OCI-LY1 (cell line): ENCODE measurements around the gene BIK.

Source experiments
- H2AFZ ChIP-seq: fragments of 200-600 bp; sonication (generic), shearing (Covaris generic); 2 replicates; pipeline ENCODE4 v1.6.0; 2014; ENCODE audit warnings: antibody characterized with exemption, mild to moderate bottlenecking, low read length
- H3F3A ChIP-seq: fragments of 200-600 bp; sonication (generic), shearing (Covaris generic); 2 replicates; pipeline ENCODE4 v1.6.0; 2014; ENCODE audit warnings: mild to moderate bottlenecking, antibody characterized with exemption, low read length, moderate library complexity; ENCODE audit not compliant: insufficient read depth
- H3K27ac ChIP-seq: fragments of 200-600 bp; sonication (generic); 2 replicates; pipeline ENCODE4 v1.5.1; 2014; ENCODE audit warnings: low read length, mixed run types, mild to moderate bottlenecking, low read depth; ENCODE audit not compliant: poor library complexity, severe bottlenecking
- H3K27me3 ChIP-seq: fragments of 200-600 bp; sonication (generic); 2 replicates; pipeline ENCODE4 v1.6.0; 2014; ENCODE audit warnings: antibody characterized with exemption, mild to moderate bottlenecking, low read length, moderate library complexity; ENCODE audit not compliant: insufficient read depth
- H3K36me3 ChIP-seq: fragments of 200-600 bp; sonication (generic); 2 replicates; pipeline ENCODE4 v1.6.1; 2014; ENCODE audit warnings: mild to moderate bottlenecking, antibody characterized with exemption, low read length, moderate library complexity, mixed read lengths; ENCODE audit not compliant: insufficient read depth
- H3K4me1 ChIP-seq: fragments of 200-600 bp; sonication (generic); 2 replicates; pipeline ENCODE4 v1.5.1; 2014; ENCODE audit warnings: mild to moderate bottlenecking, low read length, moderate library complexity; ENCODE audit not compliant: insufficient read depth, severe bottlenecking
- H3K4me2 ChIP-seq: fragments of 200-600 bp; sonication (generic), shearing (Covaris generic); 2 replicates; pipeline ENCODE4 v1.6.1; 2014; ENCODE audit warnings: low read length
- H3K4me3 ChIP-seq: fragments of 200-600 bp; sonication (generic); 2 replicates; pipeline ENCODE4 v1.5.1; 2014; ENCODE audit warnings: low read length, low read depth, mild to moderate bottlenecking, mixed read lengths; ENCODE audit not compliant: poor library complexity, severe bottlenecking
- H3K79me2 ChIP-seq: fragments of 200-600 bp; shearing (Covaris generic); 2 replicates; pipeline ENCODE4 v1.6.1; 2016; ENCODE audit warnings: mixed run types, low read length, mixed read lengths; ENCODE audit not compliant: insufficient read depth
- H3K9ac ChIP-seq: fragments of 200-600 bp; sonication (generic), shearing (Covaris generic); 2 replicates; pipeline ENCODE4 v1.6.1; 2014; ENCODE audit warnings: mild to moderate bottlenecking, low read length, mixed read lengths
- H3K9me2 ChIP-seq: fragments of 200-600 bp; sonication (generic), shearing (Covaris generic); 2 replicates; pipeline ENCODE4 v1.6.1; 2014; ENCODE audit warnings: low read depth, mild to moderate bottlenecking, low read length, mixed read lengths
- H3K9me3 ChIP-seq: fragments of 200-600 bp; shearing (Covaris generic); 2 replicates; pipeline ENCODE4 v1.6.1; 2014; ENCODE audit warnings: low read length, mixed read lengths
- H4K20me1 ChIP-seq: fragments of 200-600 bp; sonication (generic), shearing (Covaris generic); 2 replicates; pipeline ENCODE4 v1.6.0; 2016; ENCODE audit warnings: mild to moderate bottlenecking, low read length; ENCODE audit not compliant: insufficient read depth
- EZH2 ChIP-seq: fragments of 200-600 bp; sonication (generic), shearing (Covaris generic); IDR thresholded peaks from 2 replicates; pipeline ENCODE4 v1.8.0; 2017; ENCODE audit warnings: borderline replicate concordance, mixed run types, mild to moderate bottlenecking, antibody characterized with exemption, low read length, moderate library complexity, mixed read lengths
- TF ChIP-seq, protein P1 (sequence below): fragments of 200-600 bp; sonication (generic), shearing (Covaris generic); IDR thresholded peaks from 2 replicates; pipeline ENCODE4 v1.5.1; 2017; ENCODE audit warnings: mild to moderate bottlenecking, antibody characterized with exemption, low read length, moderate library complexity, mixed read lengths

Gene BIK

GRCh38 chr22:43167001-43167589 lies 56.5 kb downstream of the BIK start:
- Histone ChIP-seq H3K4me1 (peaks cover 25% of the 10 kb centered on the region), H3K36me3 (peaks cover 53% of the 10 kb centered on the region), H3K9me3 (no peaks in the 10 kb centered on the region), H3K4me2 (no peak overlapping the region), H3K9ac (no peak overlapping the region), H3K27ac (no peak overlapping the region), H4K20me1 (no peaks in the 10 kb centered on the region), H3F3A (no peaks in the 10 kb centered on the region), H3K27me3 (0 out of 2 replicates have a peak, but pooled peaks cover 3% of the 10 kb centered on the region), H3K9me2 (no peaks in the 10 kb centered on the region), H3K4me3 (no peak overlapping the region), H2AFZ (no peak overlapping the region), H3K79me2 (no peaks in the 10 kb centered on the region)
- no peak for TF ChIP-seq EZH2
- TF ChIP-seq, protein P1, sequence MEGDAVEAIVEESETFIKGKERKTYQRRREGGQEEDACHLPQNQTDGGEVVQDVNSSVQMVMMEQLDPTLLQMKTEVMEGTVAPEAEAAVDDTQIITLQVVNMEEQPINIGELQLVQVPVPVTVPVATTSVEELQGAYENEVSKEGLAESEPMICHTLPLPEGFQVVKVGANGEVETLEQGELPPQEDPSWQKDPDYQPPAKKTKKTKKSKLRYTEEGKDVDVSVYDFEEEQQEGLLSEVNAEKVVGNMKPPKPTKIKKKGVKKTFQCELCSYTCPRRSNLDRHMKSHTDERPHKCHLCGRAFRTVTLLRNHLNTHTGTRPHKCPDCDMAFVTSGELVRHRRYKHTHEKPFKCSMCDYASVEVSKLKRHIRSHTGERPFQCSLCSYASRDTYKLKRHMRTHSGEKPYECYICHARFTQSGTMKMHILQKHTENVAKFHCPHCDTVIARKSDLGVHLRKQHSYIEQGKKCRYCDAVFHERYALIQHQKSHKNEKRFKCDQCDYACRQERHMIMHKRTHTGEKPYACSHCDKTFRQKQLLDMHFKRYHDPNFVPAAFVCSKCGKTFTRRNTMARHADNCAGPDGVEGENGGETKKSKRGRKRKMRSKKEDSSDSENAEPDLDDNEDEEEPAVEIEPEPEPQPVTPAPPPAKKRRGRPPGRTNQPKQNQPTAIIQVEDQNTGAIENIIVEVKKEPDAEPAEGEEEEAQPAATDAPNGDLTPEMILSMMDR: no peak

GRCh38 chr22:43168471-43169309 lies 58.1 kb downstream of the BIK start:
- no peaks in the 10 kb centered on the region for H4K20me1 ChIP-seq
- H3K4me1 ChIP-seq: peaks cover 13% of the 10 kb centered on the region
- peaks cover 66% of the 10 kb centered on the region for H3K36me3 ChIP-seq
- no peak overlapping the region for H3K4me2 ChIP-seq
- H3K9me2 ChIP-seq: no peaks in the 10 kb centered on the region
- no peaks in the 10 kb centered on the region for H3F3A ChIP-seq
- H3K4me3 ChIP-seq: no peak overlapping the region
- H3K9me3 ChIP-seq: no peaks in the 10 kb centered on the region
- H3K27me3 ChIP-seq: 0 out of 2 replicates have a peak, but pooled peaks cover 3% of the 10 kb centered on the region
- no peaks in the 10 kb centered on the region for H3K79me2 ChIP-seq
- no peak overlapping the region for H3K9ac ChIP-seq
- no peak for TF ChIP-seq EZH2
- TF ChIP-seq, protein P1: no peak
- no peak overlapping the region for H3K27ac ChIP-seq
- H2AFZ ChIP-seq: no peak overlapping the region

DNA sequence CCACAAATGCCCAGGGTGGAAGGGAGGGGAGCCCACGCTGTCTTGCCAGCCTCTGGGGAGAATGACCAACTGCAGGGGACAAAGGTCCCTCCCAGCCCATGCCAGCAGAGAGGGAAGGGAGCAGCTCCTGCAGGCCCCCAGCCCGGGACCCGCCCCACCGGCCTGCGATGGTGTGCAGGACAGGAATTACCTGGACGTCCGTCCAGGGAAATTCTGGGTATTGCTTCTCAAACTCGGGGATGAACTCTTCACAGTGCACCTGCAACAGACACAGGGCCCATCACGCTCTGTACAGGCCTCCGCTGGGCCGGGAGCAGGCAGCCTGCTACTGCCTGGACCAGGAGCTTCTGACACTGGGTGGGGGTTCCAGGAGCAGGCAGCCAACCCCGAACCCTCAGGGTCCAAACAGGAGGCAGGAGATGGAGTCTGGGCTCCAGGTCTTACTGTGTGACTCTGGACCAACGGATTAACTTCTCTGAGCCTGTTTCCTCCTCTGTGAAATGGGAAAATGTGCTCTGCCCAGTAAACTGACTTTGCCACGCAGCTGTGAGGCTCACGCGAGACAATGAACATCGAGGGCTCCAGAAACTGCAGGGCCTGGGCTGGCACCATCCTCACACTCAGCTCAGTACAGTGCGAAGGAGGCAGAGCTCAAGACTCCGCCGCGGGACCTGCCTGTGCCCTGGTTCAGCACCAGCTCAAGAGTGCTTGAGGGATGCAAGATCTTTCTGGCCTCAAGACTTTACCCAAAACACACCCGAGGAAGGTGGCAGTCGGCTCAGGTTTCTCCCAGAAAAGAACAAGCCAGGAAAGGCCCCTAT lies 59.0 kb downstream of the BIK start:
- peaks cover 4% of the 10 kb centered on the region for H3K4me1 ChIP-seq
- no peaks in the 10 kb centered on the region for H4K20me1 ChIP-seq
- H3K9me3 ChIP-seq: no peaks in the 10 kb centered on the region
- no peak overlapping the region for H3K27ac ChIP-seq
- no peaks in the 10 kb centered on the region for H3F3A ChIP-seq
- H3K27me3 ChIP-seq: 0 out of 2 replicates have a peak, but pooled peaks cover 3% of the 10 kb centered on the region
- H3K4me3 ChIP-seq: no peak overlapping the region
- TF ChIP-seq EZH2: no peak
- TF ChIP-seq, protein P1: no peak
- no peak overlapping the region for H2AFZ ChIP-seq
- no peaks in the 10 kb centered on the region for H3K9me2 ChIP-seq
- H3K79me2 ChIP-seq: no peaks in the 10 kb centered on the region
- no peak overlapping the region for H3K9ac ChIP-seq
- H3K36me3 ChIP-seq: peaks cover 75% of the 10 kb centered on the region
- H3K4me2 ChIP-seq: no peak overlapping the region
